GM21528 (cell line): ENCODE measurements around the gene URB2.

Source experiments
- ATAC-seq: cut with Tn5 transposase; IDR thresholded peaks from one replicate; pipeline ENCODE4 v1.9.1; 2021; ENCODE audit warnings: mild to moderate bottlenecking, moderate library complexity; ENCODE audit not compliant: unreplicated experiment, low FRiP score

Gene URB2

DNA sequence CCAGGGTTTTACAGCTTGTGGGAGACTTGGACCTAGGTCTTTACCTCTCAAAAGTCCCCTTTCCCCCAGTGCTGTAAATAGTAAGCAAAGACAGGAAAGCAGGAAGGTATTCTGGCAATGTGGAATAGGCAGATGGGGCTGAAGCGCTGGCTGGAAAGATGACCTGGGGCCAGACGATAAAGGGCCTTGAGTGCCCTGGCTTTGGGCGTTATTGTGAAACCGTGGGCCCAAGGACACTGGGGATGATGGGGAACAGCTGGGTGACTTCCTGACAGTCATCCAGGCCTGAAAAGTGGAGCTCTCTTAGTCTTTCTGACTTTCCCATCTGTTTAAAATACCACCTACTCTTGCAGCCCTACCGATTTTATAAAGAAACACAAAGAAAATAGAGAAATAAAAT, 16.3 kb downstream of the URB2 start:
- ATAC-seq = no peak

DNA sequence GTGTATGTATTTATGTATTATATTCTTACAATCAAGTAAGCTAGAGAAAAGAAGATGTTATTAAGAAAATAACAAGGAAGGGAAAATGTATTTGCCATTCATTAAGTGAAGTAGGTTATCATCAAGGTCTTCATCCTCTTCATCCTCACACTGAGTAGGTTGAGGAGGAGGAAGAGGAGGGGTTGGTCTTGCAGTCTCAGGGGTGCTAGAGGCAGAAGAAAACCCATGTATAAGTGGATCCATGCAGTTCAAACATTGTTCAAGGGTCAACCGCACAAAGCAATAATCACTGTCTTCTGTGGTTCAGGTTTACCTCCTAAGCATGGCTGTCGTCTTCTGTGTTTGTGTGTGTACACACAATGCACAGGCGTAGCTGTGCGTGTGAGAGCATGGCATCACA, 16.9 kb downstream of the URB2 start:
- no peak for ATAC-seq

DNA sequence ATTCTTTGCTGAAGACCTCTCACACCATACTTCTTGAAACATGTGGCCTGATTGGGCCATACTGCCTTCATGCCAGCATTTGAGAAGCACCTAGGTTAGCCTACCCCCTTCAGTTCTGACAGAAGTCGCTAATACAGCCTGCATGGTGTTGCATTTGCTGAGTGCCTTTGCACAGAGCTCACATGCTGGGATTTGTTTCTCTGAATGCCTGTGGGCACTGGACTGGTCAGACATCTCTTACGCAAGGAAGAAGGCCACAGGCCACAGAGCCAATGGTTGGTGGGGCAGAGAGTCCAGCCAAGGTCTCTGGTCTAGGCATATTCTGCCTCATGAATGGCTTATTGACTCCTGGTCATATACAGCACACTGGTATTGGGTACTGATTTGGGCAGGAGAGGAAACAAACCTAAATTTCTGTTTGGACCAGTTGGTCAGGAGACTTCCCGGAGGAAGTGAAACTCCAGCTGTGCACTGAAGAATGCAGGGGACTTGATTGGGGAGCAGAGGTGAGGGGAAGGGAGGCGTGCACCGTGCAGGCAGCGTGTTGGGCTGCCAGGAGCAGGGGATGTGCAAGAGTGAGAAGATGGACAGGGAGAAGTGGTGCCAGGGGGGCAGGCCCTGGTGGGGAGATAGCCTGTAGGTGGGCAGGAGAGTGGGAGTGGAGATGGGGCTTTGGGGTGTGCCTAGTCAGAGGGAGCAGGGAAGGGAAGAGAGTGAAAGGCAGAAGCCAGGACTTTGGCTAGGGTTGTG, 18.1 kb downstream of the URB2 start:
- ATAC-seq = peak; percentile 62

DNA sequence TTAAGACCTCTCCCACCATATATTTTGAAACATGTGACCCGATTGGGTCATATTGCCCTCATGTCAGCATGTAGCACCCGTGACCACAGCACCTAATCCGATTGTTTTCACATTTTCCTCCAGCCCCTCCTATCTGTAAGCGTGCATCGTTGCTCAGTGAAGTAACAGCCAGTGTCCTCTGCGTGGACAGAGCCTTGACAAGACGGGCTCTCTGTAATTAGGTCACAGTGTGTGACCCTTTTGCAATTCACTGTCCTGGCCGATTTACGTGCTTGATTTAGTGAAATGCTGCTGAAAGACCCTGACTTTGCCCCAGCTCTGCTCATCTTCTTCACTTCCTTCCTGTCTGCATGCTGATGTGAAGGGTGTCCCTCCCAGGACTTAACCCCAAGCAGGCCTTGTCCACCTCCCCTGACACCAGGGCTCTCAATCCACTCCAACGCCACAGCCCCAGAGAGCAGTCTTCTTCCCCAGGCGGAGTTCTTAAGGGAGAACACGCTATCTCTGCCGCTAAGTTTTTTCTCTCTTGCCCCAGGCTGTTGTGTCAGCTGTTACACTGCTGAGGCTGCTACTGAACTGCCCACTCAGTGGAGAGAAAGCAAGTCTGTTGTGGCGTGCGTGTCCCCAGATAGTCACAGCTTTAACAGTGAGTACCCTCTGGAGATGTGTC, 19.4 kb downstream of the URB2 start:
- ATAC-seq = no peak

DNA sequence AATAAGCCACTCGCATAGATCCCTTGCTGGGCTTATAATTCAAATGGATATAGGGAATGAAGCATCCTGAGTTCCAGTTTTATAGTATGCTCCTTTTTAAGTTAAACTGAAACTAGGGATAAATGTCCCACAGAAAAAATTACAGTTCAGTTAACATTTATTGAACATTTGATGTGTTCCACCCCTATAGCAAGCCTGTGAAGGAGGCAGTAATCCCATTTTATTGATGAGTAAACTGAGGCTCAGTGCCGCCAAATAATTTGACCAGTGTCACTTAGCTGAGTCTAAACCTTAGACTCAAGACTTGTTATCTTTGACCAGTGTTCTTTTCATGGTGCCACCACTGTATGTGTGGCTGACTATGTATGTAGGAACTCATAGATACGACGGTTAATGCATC, 22.4 kb downstream of the URB2 start:
- ATAC-seq = no peak

DNA sequence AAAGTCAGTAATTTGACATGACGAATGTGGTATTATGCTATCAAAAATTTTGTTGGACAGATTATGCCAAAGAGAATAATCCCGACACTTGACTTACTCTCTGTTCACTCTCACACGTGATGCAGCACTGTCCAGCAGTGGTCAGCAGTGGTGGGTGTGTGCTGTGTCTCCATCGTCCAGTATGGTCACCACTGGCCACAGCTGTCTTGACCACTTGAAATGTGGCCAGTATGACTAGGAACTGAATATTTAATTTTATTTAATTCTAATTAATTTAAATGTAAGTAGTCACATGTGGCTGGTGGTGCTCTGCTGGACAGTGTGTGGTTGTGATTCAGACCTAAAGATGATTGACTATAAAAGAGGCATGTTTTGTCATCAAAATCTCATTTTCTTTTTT, 24.0 kb downstream of the URB2 start:
- no peak for ATAC-seq

DNA sequence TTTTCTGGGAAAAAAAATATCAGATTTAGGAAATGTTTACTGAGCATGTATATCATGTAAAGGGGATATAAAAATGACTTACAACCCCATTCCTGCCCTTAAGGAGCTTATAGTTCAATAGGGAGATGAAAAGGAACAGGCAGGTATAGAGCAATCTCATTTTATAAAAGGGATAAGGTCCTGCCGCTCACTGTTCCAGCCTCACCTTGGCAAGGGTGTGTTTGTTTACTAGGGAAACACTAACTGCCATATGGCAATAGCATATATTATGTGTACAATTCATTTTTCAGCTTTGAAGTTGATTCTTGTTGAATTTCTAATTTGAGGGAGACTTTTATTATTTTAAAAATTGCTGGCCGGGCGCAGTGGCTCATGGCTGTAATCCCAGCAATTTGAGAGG, 25.5 kb downstream of the URB2 start:
- ATAC-seq = no peak

DNA sequence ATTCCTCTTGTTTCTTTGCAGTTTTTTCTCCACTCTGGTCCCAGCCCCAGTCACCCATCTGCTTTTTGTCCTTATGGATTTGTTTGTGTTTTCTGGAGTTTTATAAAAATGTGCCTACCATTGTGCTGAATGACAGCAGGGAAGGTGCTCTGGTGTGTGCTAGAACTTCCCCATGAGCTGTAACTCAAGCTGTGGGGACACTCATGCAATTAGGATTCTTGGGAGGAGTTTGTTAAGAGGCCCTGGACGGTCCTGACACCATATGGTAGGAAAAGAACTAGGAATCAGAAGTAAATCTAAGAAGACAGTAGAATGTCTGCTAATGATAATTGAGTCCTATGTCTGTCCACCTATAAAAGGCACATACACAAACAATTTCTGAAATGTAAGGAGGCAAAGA, 27.4 kb downstream of the URB2 start:
- ATAC-seq = no peak

DNA sequence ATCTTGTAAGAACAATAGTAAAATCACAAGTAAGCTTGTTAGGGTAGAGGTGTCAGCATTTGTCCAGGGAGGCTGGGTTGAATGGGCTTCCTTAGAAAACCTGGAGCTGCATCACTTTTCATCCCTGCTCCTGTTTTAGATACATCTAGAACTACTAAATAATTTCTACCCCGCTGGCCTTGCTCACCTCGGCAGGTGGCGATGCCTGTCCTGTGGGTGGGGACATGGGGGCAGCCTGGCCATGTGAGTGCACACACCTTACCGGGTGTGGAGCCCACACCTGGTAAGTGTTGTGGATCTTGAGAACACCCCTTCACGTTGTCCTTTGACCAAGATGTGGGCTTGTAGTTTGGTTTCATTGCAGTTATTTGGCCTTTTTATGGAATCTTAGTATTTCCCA, 29.7 kb downstream of the URB2 start:
- ATAC-seq = no peak

DNA sequence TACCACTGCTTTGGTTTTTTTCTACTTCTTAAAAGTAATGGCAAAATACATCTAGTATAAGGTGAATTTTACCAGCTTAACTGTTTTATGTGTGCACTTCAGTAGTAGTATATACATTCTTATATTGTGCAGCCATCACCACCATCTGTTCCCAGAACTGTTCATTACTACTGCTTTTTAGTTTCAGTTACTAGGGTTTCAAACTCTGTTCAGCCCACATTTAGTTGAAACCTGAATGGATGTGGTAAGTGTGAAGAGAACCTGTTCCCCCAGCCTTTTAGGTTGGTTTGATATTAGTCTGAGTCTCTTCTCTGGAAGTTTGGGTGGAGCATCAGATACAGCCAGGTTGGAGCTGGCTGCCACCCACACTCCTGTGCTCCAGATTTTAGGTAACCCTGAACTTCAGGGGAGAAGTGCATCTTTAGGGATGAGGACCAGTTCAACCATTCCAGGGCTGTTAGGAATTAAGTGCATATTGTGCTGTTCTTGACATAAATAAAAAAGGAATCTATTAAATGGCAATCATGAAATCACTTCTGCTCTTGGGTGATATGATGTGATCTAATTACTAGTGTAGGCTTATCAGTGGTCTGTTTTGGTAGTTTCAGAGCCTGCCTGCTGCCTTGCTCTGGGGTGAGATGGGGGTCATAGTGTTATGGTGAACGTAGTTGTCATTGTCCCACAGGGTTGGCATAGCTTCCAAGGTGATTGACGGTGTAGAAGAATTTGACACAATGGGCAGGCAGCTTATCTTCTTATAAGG, 32.1 kb downstream of the URB2 start:
- no peak for ATAC-seq

DNA sequence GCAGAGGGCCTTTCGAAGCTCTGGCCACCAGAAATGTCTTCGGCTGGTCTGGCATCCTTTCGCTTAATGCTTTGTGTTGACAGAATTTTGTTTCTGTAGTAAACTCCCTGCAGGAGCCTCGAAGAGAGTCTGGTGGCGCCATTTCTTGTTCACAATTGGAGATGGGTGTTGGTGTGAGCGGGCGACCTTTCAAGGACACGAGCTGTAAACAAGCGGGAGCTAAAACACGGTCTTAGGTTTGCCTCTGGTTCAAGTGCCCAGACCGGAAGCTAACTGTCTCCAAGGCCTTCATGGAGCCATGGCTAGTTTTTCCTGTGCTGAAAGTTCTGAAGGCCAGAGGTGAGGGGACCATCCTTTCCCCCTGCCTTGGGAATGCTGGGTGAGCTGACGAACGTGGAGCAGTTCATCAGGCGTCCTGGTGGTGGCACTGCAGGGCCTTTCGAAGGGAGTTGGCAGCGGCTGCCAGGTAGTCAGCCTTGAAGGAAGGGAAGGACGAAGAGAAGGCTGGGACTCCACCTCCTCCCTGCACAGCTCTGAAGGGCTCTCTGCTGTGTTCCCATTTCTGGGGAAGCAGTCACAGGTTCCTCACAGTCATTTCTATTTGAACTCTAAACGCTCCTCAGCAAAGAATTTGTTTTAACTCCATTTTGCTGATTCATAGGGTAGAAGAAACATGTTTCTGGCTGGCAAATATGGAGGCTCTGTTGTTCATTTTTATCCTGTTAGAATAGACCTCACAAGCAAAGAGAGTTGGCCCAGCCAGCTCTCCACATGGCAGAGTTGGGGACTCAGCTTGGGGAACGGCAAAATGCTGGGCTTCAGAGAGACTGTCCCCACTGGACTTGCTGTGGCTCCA, 35.2 kb downstream of the URB2 start:
- no peak for ATAC-seq

DNA sequence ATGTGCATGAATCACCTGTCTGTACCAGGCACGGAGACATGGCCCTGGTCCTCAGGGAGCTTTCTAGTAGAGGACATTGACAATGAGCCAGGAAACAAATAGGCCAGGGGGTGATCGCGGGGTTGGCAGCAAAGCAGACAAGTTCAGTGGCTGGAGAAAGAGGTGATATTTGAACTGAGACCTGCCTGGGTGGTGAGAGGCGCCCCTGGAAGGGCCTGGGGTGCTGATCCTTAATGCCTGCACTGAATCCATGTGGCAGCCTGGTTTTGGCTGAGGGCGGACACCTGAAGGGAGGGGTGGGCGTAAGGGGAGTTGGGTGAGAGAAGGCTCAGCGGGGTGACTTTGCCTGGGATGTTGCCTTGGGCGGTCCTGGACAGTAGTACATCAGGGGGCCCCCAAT, 35.9 kb downstream of the URB2 start:
- ATAC-seq = no peak

DNA sequence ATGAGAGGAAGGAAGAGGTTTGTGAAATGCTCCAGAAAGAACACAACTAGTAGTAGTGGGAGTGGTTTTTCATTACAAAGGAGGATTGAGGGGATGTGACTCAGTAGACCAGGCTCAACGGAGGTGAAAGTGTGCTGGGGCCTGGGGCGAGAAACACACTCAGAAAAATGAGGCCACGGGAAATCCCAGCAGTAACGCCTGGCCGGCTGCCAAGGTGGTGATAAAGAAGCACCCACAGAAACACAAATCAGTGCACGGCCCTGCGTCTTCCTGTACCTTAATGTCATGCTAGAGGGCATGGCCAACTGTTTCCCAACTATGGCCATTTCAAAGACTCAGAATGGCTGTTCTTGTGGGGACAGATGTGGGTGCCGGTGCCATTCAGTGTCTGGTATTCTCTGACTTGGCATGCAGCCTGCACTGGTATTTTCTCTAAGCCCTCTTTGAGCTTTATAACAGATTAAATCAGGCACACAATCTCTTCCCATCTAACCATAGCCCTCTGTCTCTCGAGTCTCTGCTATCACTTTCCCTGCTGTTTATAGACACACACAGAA, 38.2 kb downstream of the URB2 start:
- ATAC-seq = no peak

DNA sequence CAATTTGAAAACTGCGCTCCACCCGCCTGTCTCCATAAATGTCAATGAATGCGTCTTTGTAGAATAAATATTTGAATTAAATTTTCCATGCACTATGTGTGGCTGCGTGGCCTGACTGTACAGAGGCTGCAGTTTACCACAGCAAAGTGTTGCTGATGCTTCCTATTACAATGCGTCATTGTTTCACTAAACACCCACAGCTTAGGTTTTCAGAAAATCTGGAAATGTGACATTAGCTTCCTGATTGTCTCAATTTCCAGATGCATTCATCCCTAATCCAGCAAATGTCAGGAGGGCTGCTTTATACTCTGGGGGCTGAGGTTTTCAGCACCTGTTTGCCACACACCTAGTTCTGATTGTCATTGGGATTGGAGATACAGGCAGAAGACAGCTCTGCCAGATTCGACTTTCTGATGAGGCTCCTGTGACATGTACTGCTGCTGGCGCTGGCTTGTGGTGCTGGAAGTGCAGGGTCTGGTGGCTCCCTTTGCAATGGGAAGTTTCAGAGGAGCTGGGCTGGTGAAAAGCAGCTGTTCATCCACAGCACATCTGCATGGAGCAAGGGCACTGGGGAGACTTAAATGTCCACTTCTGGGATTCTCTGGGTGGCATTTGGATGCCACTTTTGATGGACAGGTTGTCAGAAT, 40.0 kb downstream of the URB2 start:
- ATAC-seq = no peak

DNA sequence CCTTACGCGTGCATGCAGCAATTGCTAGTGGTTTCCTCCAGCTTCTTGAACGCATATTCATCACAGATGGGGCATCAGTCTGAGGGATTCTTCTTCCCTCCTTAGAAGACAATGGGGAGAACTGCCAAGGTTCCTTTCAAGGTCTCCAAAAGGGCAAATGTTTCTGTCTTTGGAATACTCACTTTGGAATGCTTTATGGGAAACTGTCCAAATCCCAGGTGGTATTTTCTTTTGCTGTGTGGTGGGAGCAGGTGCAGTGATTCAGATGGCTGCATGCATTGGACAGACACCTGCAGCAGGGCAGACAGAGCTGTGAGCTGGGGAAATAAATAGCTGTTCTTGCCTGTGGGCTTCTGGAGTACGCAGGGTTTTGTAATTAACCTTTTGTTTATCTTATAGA, 40.5 kb downstream of the URB2 start:
- ATAC-seq = no peak

DNA sequence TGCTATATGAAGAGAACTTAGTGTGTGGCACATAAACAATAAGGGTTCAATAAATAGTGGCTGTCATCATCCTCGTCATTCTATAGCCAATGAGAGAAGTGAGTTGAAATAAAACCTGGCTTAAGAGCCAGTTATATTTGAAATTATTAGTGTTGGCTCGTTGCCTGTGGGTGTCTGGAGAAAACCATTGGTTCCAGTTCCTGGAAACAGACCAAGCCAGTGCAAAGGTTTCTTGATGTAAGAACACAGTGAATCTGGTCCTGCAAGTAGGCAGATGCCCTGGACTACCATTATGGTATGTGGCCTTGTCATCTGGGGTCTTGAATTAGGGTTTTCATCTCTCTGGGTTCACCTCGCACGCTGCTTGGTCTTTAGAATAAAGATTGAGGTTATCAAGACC, 43.3 kb downstream of the URB2 start:
- ATAC-seq = no peak

DNA sequence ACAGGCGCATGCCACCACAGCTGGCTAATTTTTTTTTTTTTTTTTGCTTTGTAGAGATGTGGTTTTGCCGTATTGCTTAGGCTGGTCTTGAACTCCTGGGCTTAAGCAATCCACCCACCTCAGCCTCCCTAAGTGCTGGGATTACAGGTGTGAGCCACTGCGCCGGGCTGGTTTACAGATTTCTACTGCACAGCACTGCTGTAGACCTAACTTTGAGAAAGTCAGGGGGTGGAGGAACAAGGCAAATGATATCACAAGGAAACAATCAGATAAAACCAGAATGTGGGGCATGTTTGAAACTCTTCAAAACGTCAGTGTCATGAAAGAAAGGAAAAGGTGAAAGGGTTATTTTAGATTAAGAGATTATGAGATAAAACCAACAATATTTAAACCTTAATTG, 45.3 kb downstream of the URB2 start:
- no peak for ATAC-seq

DNA sequence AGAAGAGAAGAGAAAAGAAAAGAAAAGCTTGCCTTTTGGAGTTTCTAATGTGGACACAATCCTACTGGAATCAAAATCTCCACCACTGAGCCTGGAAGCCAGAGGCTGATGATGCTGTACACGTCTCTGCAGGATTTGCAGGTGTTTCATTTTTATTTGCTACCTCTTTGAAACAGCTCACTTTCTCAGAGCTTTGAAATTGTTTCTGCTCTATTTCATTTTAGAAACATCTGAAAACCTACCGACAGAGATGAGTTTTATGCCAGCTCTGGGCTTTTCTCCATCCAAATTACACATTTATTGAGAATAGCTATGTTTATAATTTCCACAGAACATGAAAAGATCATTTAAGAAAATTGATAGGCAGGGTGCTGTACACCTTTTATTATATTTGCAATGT, 46.2 kb downstream of the URB2 start:
- ATAC-seq = no peak

DNA sequence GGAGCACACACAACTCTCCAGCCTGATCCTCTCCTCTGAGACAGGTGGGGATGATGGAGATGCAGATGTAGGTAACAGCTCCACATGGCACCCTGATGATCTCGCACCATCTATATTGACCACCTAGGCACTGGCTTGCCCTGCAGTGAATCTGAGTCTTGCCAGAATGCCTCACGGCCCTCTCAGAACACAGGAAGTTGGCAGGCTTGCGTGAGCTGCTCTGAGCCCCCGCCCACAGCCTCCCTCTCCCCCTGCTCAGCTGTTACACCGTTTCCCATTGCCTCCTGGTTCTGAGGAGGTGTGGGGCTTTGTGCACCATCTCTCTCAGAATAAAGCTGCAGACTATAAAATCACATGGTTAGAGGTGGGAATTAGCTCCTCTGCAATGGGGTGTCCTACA, 48.0 kb downstream of the URB2 start:
- ATAC-seq = no peak

DNA sequence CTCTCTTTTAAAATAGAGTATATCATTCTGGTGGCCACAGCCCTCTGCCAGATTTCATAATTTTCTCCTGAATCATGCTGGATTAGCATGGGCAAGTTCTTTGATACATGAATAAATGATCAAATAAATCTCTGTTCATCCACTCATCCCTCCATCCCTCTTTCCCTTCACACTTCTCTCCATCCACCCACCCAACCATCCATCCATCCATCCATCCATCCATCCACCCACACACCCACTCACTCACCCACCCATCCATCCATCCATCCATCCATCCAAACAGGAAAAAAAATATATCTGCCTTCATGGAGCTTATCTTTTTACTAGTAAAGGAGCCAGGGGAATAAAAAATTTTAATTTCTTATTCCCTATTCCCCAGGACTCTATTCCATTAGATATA, 49.3 kb downstream of the URB2 start:
- ATAC-seq = no peak
